Natural killer cell (primary cell): ENCODE data around the gene ATG3. TPM values are rescaled to one million over a fixed set of nuclear protein-coding genes. Genes with fewer than 3 reads are reported as not detected.

Source experiments
- ATAC-seq, 3 donors: fragments of 150-1000 bp in 2 of 3; fragments of 200-7000 bp in 1 of 3; cut with Tn5 transposase; 1 replicate in 1 of 3; 2 replicates in 2 of 3; pipeline ENCODE4 v1.10.0; 2021; ENCODE audit warnings: mild to moderate bottlenecking in 2 of 3, moderate library complexity in 2 of 3
- DNase-seq, 2 donors: peaks; one replicate each; pipeline versions ENCODE4 v3.0.0 to v3.0.0-alpha.2; 2013 to 2021; ENCODE audit warnings: mixed read lengths in 1 of 2
- H3K27ac ChIP-seq: one replicate; pipeline ENCODE4 v1.5.1; 2013; ENCODE audit warnings: mild to moderate bottlenecking, low read length
- H3K27me3 ChIP-seq: one replicate; pipeline ENCODE4 v1.6.1; 2013; ENCODE audit warnings: low read length; ENCODE audit not compliant: control insufficient read depth, insufficient read depth
- H3K36me3 ChIP-seq: one replicate; pipeline ENCODE4 v1.6.1; 2013; ENCODE audit warnings: low read length; ENCODE audit not compliant: control insufficient read depth, insufficient read depth
- H3K4me1 ChIP-seq: one replicate; pipeline ENCODE4 v1.6.1; 2013; ENCODE audit warnings: low read length; ENCODE audit not compliant: control insufficient read depth, insufficient read depth
- H3K4me3 ChIP-seq: one replicate; pipeline ENCODE4 v1.5.1; 2013; ENCODE audit warnings: low read length
- H3K9me3 ChIP-seq: one replicate; pipeline ENCODE4 v1.6.1; 2013; ENCODE audit warnings: low read length; ENCODE audit not compliant: control insufficient read depth, insufficient read depth
- H3K27ac Mint-ChIP-seq, 2 donors: one replicate each; pipeline ENCODE4 v1.8.0; 2022; ENCODE audit warnings: mild to moderate bottlenecking in 2 of 2, mixed read lengths in 2 of 2, moderate library complexity in 1 of 2
- H3K27me3 Mint-ChIP-seq, 2 donors: one replicate each; pipeline ENCODE4 v1.8.0; 2022; ENCODE audit warnings: low read depth in 2 of 2, mixed read lengths in 2 of 2
- H3K36me3 Mint-ChIP-seq: one replicate; pipeline ENCODE4 v1.8.0; 2022; ENCODE audit warnings: mixed read lengths
- H3K4me1 Mint-ChIP-seq, 2 donors: one replicate each; pipeline ENCODE4 v1.8.0; 2022; ENCODE audit warnings: mixed read lengths in 2 of 2
- H3K4me3 Mint-ChIP-seq: one replicate; pipeline ENCODE4 v1.8.0; 2022; ENCODE audit warnings: mild to moderate bottlenecking, moderate library complexity, mixed read lengths
- H3K9me3 Mint-ChIP-seq, 2 donors: one replicate each; pipeline ENCODE4 v1.8.0; 2022; ENCODE audit warnings: mixed read lengths in 2 of 2
- CTCF ChIP-seq: fragments of 200-600 bp; IDR thresholded peaks from one replicate; pipeline ENCODE4 v1.8.0; 2022; ENCODE audit warnings: antibody characterized with exemption
- WGBS: methylation state at CpG from one replicate; pipeline ENCODE4 v1.1.7; 2013; ENCODE audit warnings: missing lambda C conversion rate; ENCODE audit not compliant: insufficient coverage; 5-methylcytosine and 5-hydroxymethylcytosine counted together
- intact Hi-C: fragments of 100-400 bp; cut with micrococcal nuclease; formaldehyde crosslinking; loops from one replicate; pipeline ENCODE4 v1.14.2; 2022
- total RNA-seq, 4 donors: library from RNA; stranded (reverse); fragments of 120-200 nt in 1 of 4; gene quantifications; one replicate each; pipeline versions ENCODE4 v1.2.3 to v1.2.4, GENCODE V29; 2013 to 2022

ATG3 gene
- total RNA-seq, 3 donors from 2014 or later (not counting 1 experiment from before 2014, with no cell fraction given): 49.4 to 53.6 (median 52.0) TPM

- H3K27me3 ChIP-seq: no peaks in the 10 kb centered on the region
- ATAC-seq (peak; percentile 2 to 19 (median 11)), DNase-seq (peak; percentile 55 to 84)
- peaks cover 7% of the 10 kb centered on the region for H3K36me3 Mint-ChIP-seq
- H3K4me1 ChIP-seq: peaks cover 16% of the 10 kb centered on the region
- peak overlapping the region; percentile 92 for H3K4me3 ChIP-seq
- peak overlapping the region; percentile 95 for H3K4me3 Mint-ChIP-seq
- peaks cover 41 to 44% of the 10 kb centered on the region in 2 donors for H3K4me1 Mint-ChIP-seq
- H3K9me3 Mint-ChIP-seq: no peaks in the 10 kb centered on the region
- H3K27me3 Mint-ChIP-seq: no peaks in the 10 kb centered on the region
- H3K36me3 ChIP-seq: peaks cover 8% of the 10 kb centered on the region
- WGBS: 0% methylated on average over 26 of the region's 29 CpGs
- intact Hi-C loops: loop anchor here (5.0 kb wide), 3 partner anchors 584 to 1496 kb away; partner anchors contain the start of genes ABHD10, ATP6V1A, CCDC191 and NAA50
- TF ChIP-seq CTCF: no peak
- H3K27ac Mint-ChIP-seq: peak overlapping the region; percentile 96 to 97
- peak overlapping the region; percentile 96 for H3K27ac ChIP-seq
- H3K9me3 ChIP-seq: no peaks in the 10 kb centered on the region
Observed at GRCh38 chr3:112560721-112561483, 860 bp downstream of the ATG3 start.

GRCh38 chr3:112560307-112560706 lies 1.5 kb downstream of the ATG3 start:
- Mint-ChIP-seq H3K27ac (peak overlapping the region; percentile 96 to 97), H3K4me3 (peak overlapping the region; percentile 95), H3K4me1 (peaks cover 46 to 50% of the 10 kb centered on the region in 2 donors), H3K9me3 (no peaks in the 10 kb centered on the region), H3K27me3 (no peaks in the 10 kb centered on the region), H3K36me3 (peaks cover 10% of the 10 kb centered on the region)
- intact Hi-C loops: loop anchor here (5.0 kb wide), 3 partner anchors 583 to 1497 kb away; partner anchors contain the start of genes ABHD10, ATP6V1A, CCDC191 and NAA50
- H3K9me3 ChIP-seq: no peaks in the 10 kb centered on the region
- peaks cover 6% of the 10 kb centered on the region for H3K36me3 ChIP-seq
- H3K27me3 ChIP-seq: no peaks in the 10 kb centered on the region
- ATAC-seq (no peak), DNase-seq (no peak)
- H3K4me1 ChIP-seq: peaks cover 16% of the 10 kb centered on the region
- H3K4me3 ChIP-seq: peak overlapping the region; percentile 92
- TF ChIP-seq CTCF: no peak
- no peak overlapping the region for H3K27ac ChIP-seq
- 40% methylated on average over 2 of the region's 2 CpGs for WGBS

- no peak overlapping the region for H3K4me3 ChIP-seq
- H3K27ac Mint-ChIP-seq: no peak overlapping the region
- no peak overlapping the region for H3K4me3 Mint-ChIP-seq
- intact Hi-C loops: no loop called here
- peaks cover 18% of the 10 kb centered on the region for H3K4me1 ChIP-seq
- ATAC-seq: no peak
- no peaks in the 10 kb centered on the region for H3K27me3 Mint-ChIP-seq
- no CpG with 5 or more reads among the region's 1 CpG for WGBS
- no peaks in the 10 kb centered on the region for H3K9me3 Mint-ChIP-seq
- no peaks in the 10 kb centered on the region for H3K27me3 ChIP-seq
- peaks cover 51 to 52% of the 10 kb centered on the region in 2 donors for H3K4me1 Mint-ChIP-seq
- H3K36me3 Mint-ChIP-seq: peaks cover 5% of the 10 kb centered on the region
- no peaks in the 10 kb centered on the region for H3K9me3 ChIP-seq
- DNase-seq: no peak
- TF ChIP-seq CTCF: no peak
- H3K27ac ChIP-seq: no peak overlapping the region
- peaks cover 7% of the 10 kb centered on the region for H3K36me3 ChIP-seq
Observed at GRCh38 chr3:112557976-112558375, 3.8 kb downstream of the ATG3 start.
